PC-3 (cell line): Measurements from ENCODE around the gene SYNE1. TPM values are rescaled to one million over a fixed set of nuclear protein-coding genes. Genes with fewer than 3 reads are reported as not detected.
"Not testable (repeated sequence)": the region's sequence is repeated elsewhere in the genome, so short reads cannot be mapped to it uniquely, and the experiment has no call there.

Experiments
- ATAC-seq: fragments of 200-7000 bp; cut with Tn5 transposase; 2 replicates; pipeline ENCODE4 v1.9.1; 2020; ENCODE audit warnings: mild to moderate bottlenecking, moderate library complexity
- BruUV-seq: library from RNA; stranded (reverse); fragments of 400-500 nt; replicated peaks from 2 replicates; lab custom pipeline; 2021; lab: Mats Ljungman, UMichigan
- CTCF ChIA-PET: fragments of 300-600 bp; sonication (Branson Sonifier 250); formaldehyde crosslinking; loops from one replicate; lab custom pipeline; 2022; ENCODE audit warnings: antibody characterized with exemption; lab: Charles Lee
- POLR2A ChIA-PET: fragments of 300-600 bp; sonication (Branson Sonifier 250); formaldehyde crosslinking; loops from one replicate; lab custom pipeline; 2022; ENCODE audit warnings: antibody characterized with exemption; ENCODE audit not compliant: unreplicated experiment; lab: Charles Lee
- DNase-seq: peaks from one replicate; pipeline ENCODE4 v3.0.0-alpha.2; 2015
- H2AFZ ChIP-seq: fragments of 300-600 bp; sonication (generic); 2 replicates; pipeline ENCODE4 v1.6.0; 2016; ENCODE audit warnings: antibody characterized with exemption, low read length
- H3F3A ChIP-seq: fragments of 300-600 bp; sonication (generic); one replicate; pipeline ENCODE4 v1.6.0; 2017; ENCODE audit warnings: antibody characterized with exemption, low read length, control low read depth, mild to moderate bottlenecking; ENCODE audit not compliant: unreplicated experiment
- H3K27ac ChIP-seq: fragments of 300-600 bp; sonication (generic); 2 replicates; pipeline ENCODE4 v1.5.1; 2016; ENCODE audit warnings: mild to moderate bottlenecking, low read length
- H3K27me3 ChIP-seq: fragments of 300-600 bp; sonication (generic); 2 replicates; pipeline ENCODE4 v1.6.1; 2016; ENCODE audit warnings: low read length, mixed read lengths
- H3K36me3 ChIP-seq: fragments of 300-600 bp; sonication (generic); 2 replicates; pipeline ENCODE4 v1.6.1; 2016; ENCODE audit warnings: low read depth, mixed run types, low read length, mixed read lengths
- H3K4me1 ChIP-seq: fragments of 300-600 bp; sonication (generic); 2 replicates; pipeline ENCODE4 v1.5.1; 2016; ENCODE audit warnings: low read length; ENCODE audit not compliant: insufficient read depth
- H3K4me2 ChIP-seq: fragments of 300-600 bp; sonication (generic); 2 replicates; pipeline ENCODE4 v1.6.0; 2016; ENCODE audit warnings: low read length
- H3K4me3 ChIP-seq: fragments of 300-600 bp; sonication (generic); 2 replicates; pipeline ENCODE4 v1.5.1; 2016; ENCODE audit warnings: mild to moderate bottlenecking, low read length, mixed read lengths
- H3K79me2 ChIP-seq: fragments of 300-600 bp; sonication (generic); 2 replicates; pipeline ENCODE4 v1.6.1; 2017; ENCODE audit warnings: low read length, mixed read lengths
- H3K9ac ChIP-seq: fragments of 300-600 bp; sonication (generic); 2 replicates; pipeline ENCODE4 v1.6.0; 2016; ENCODE audit warnings: mild to moderate bottlenecking, low read length
- H3K9me2 ChIP-seq: fragments of 300-600 bp; sonication (generic); replicated peaks from 2 replicates; pipeline ENCODE4 v1.6.1; 2016; ENCODE audit warnings: mixed run types, low read length, mixed read lengths
- H3K9me3 ChIP-seq: fragments of 300-600 bp; sonication (generic); 2 replicates; pipeline ENCODE4 v1.6.1; 2016; ENCODE audit warnings: low read length, mixed read lengths
- H4K20me1 ChIP-seq: fragments of 300-600 bp; sonication (generic); 2 replicates; pipeline ENCODE4 v1.6.1; 2016; ENCODE audit warnings: low read length, mixed read lengths
- CTCF ChIP-seq: fragments of 300-600 bp; sonication (generic); conservative IDR thresholded peaks from 2 replicates; pipeline ENCODE4 v1.5.1; 2017; ENCODE audit warnings: antibody characterized with exemption, low read depth, mild to moderate bottlenecking, low read length
- EZH2 ChIP-seq: fragments of 300-600 bp; sonication (generic); IDR thresholded peaks from one replicate; pipeline ENCODE4 v1.6.1; 2017; ENCODE audit warnings: antibody characterized with exemption, mild to moderate bottlenecking, low read length; ENCODE audit not compliant: unreplicated experiment
- EZH2phosphoT487 ChIP-seq: fragments of 300-600 bp; sonication (generic); IDR thresholded peaks from 2 replicates; pipeline ENCODE4 v1.6.1; 2018; ENCODE audit warnings: mild to moderate bottlenecking, antibody characterized with exemption, low read length, borderline replicate concordance
- intact Hi-C: fragments of 100-400 bp; cut with micrococcal nuclease; formaldehyde crosslinking; loops from 2 replicates; pipeline ENCODE4 v1.9.0; 2023
- total RNA-seq: library from RNA; depleted of rRNA; stranded (reverse); fragments of >200 nt; gene quantifications from 2 replicates; pipeline ENCODE4 v1.2.3, GENCODE V29; 2014

Gene SYNE1
- total RNA-seq, 1 experiment from 2014 or later = 16.7 TPM

GRCh38 chr6:152423216-152424103, 213.7 kb downstream of the SYNE1 start:
- Histone ChIP-seq H3K36me3 (no peaks in the 10 kb centered on the region), H4K20me1 (no peaks in the 10 kb centered on the region), H3K27me3 (peaks cover 29% of the 10 kb centered on the region), H3K9me2 (no peaks in the 10 kb centered on the region), H3K9me3 (no peaks in the 10 kb centered on the region), H3K4me1 (no peaks in the 10 kb centered on the region), H2AFZ (no peak overlapping the region), H3K79me2 (no peaks in the 10 kb centered on the region), H3K9ac (no peak overlapping the region), H3K4me3 (no peak overlapping the region), H3K27ac (no peak overlapping the region), H3F3A (no peaks in the 10 kb centered on the region), H3K4me2 (no peak overlapping the region)
- BruUV-seq = no TSS peak
- TF ChIP-seq CTCF (no peak), EZH2phosphoT487 (no peak), EZH2 (no peak)
- intact Hi-C loops = no loop called here
- DNase-seq (no peak), ATAC-seq (no peak)
- POLR2A ChIA-PET = no interaction called here
- CTCF ChIA-PET = no interaction called here

DNA sequence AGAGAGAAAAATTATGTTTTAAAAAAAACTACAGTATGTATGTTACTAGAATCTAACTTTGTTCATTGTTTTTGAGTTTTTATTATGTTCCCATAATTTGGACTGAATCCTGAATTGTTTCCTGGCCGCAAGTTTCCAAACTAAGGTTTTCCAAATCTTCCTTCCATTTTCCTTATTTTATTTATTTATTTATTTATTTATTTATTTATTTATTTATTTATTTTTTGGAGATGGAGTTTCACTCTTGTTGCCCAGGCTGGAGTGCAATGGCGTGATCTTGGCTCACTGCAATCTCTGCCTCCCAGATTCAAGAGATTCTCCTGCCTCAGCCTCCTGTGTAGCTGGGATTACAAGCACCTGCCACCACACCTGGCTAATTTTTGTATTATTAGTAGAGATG, 215.7 kb downstream of the SYNE1 start:
- not testable (repeated sequence) for ATAC-seq

GRCh38 chr6:152420696-152421095, 216.5 kb downstream of the SYNE1 start:
- Histone ChIP-seq H3K9ac (no peak overlapping the region), H3K4me2 (no peak overlapping the region), H3K4me1 (no peaks in the 10 kb centered on the region), H3K36me3 (no peaks in the 10 kb centered on the region), H3K79me2 (no peaks in the 10 kb centered on the region), H3K4me3 (no peak overlapping the region), H3K9me3 (no peaks in the 10 kb centered on the region), H2AFZ (no peak overlapping the region), H3K27me3 (peaks cover 9% of the 10 kb centered on the region), H4K20me1 (no peaks in the 10 kb centered on the region), H3F3A (no peaks in the 10 kb centered on the region), H3K27ac (no peak overlapping the region), H3K9me2 (no peaks in the 10 kb centered on the region)
- no peak for DNase-seq
- ChIA-PET CTCF (interaction anchor here (0.6 kb wide), 1 partner anchor 255 kb away, joined by 3 read pairs; no protein-coding TSS in a partner anchor), POLR2A (no interaction called here)
- BruUV-seq = no TSS peak
- no peak for TF ChIP-seq EZH2phosphoT487
- TF ChIP-seq EZH2 = no peak
- TF ChIP-seq CTCF = no peak
- no peak for ATAC-seq
- intact Hi-C loops = no loop called here

More for the DNA sequence above, 215.7 kb downstream of the SYNE1 start:
- H3K9me2 ChIP-seq, H3K9ac ChIP-seq, H4K20me1 ChIP-seq, H3F3A ChIP-seq, CTCF ChIA-PET, H3K4me2 ChIP-seq, intact Hi-C loops, H3K79me2 ChIP-seq, H3K9me3 ChIP-seq, H3K4me3 ChIP-seq, H2AFZ ChIP-seq, POLR2A ChIA-PET, H3K36me3 ChIP-seq, H3K4me1 ChIP-seq, DNase-seq, H3K27ac ChIP-seq, BruUV-seq: not testable (repeated sequence)
- peaks cover 15% of the 10 kb centered on the region for H3K27me3 ChIP-seq
